ENCODE results near the gene TENM4.

DNA sequence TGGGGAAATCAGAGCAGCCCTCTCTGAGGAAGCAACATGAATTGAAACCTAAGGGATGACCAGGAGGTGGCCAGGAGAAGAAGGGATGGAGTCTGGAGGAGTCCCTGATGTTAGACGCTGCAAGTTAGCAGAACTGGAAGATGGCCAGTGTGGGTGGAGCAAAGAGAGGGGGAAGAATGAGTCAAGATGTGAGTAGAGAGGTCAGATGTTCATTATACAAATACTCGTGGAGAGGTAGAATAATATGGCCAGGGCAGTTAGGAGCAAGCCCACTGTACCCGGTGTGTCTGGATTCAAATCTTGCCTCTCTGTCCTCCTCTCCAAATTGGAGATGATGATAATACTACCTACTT lies 242.0 kb downstream of the TENM4 start:
- TF ChIP-seq, protein P1, sequence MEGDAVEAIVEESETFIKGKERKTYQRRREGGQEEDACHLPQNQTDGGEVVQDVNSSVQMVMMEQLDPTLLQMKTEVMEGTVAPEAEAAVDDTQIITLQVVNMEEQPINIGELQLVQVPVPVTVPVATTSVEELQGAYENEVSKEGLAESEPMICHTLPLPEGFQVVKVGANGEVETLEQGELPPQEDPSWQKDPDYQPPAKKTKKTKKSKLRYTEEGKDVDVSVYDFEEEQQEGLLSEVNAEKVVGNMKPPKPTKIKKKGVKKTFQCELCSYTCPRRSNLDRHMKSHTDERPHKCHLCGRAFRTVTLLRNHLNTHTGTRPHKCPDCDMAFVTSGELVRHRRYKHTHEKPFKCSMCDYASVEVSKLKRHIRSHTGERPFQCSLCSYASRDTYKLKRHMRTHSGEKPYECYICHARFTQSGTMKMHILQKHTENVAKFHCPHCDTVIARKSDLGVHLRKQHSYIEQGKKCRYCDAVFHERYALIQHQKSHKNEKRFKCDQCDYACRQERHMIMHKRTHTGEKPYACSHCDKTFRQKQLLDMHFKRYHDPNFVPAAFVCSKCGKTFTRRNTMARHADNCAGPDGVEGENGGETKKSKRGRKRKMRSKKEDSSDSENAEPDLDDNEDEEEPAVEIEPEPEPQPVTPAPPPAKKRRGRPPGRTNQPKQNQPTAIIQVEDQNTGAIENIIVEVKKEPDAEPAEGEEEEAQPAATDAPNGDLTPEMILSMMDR (tag by site-specific recombination; IDR thresholded peaks at IDR 0.05) = no peak
- TF ChIP-seq ZNF350 (tag by site-specific recombination; IDR thresholded peaks at IDR 0.05) (no peak), ZFP3 (tag by site-specific recombination; IDR thresholded peaks at IDR 0.05; ENCODE audit: low read depth) (no peak), ZBTB17 (tag by site-specific recombination; IDR thresholded peaks at IDR 0.05) (no peak), YY1 (tag by site-specific recombination; IDR thresholded peaks at IDR 0.05) (no peak)
- TF ChIP-seq, protein P2, sequence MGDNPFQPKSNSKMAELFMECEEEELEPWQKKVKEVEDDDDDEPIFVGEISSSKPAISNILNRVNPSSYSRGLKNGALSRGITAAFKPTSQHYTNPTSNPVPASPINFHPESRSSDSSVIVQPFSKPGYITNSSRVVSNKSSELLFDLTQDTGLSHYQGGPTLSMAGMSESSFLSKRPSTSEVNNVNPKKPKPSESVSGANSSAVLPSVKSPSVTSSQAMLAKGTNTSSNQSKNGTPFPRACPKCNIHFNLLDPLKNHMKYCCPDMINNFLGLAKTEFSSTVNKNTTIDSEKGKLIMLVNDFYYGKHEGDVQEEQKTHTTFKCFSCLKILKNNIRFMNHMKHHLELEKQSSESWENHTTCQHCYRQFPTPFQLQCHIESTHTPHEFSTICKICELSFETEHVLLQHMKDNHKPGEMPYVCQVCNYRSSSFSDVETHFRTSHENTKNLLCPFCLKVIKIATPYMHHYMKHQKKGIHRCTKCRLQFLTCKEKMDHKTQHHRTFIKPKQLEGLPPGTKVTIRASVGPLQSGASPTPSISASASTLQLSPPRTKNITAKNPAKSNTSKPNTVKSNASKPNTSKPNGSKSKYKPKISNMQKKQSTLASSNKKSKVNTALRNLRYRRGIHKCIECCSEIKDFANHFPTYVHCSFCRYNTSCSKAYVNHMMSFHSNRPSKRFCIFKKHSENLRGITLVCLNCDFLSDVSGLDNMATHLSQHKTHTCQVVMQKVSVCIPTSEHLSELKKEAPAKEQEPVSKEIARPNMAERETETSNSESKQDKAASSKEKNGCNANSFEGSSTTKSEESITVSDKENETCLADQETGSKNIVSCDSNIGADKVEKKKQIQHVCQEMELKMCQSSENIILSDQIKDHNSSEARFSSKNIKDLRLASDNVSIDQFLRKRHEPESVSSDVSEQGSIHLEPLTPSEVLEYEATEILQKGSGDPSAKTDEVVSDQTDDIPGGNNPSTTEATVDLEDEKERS (tag by site-specific recombination; IDR thresholded peaks at IDR 0.05) = no peak
- TF ChIP-seq, protein P3, sequence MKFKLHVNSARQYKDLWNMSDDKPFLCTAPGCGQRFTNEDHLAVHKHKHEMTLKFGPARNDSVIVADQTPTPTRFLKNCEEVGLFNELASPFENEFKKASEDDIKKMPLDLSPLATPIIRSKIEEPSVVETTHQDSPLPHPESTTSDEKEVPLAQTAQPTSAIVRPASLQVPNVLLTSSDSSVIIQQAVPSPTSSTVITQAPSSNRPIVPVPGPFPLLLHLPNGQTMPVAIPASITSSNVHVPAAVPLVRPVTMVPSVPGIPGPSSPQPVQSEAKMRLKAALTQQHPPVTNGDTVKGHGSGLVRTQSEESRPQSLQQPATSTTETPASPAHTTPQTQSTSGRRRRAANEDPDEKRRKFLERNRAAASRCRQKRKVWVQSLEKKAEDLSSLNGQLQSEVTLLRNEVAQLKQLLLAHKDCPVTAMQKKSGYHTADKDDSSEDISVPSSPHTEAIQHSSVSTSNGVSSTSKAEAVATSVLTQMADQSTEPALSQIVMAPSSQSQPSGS (tag by site-specific recombination; IDR thresholded peaks at IDR 0.05; ENCODE audit: low read depth) = no peak
